Skeletal muscle cell (primary cell): ENCODE data around the gene TRUB1.

Experiments
- DNase-seq: peaks from one replicate; pipeline ENCODE4 v3.0.0-alpha.2; 2010; ENCODE audit warnings: low read depth
- H3K4me3 ChIP-seq: 2 replicates; pipeline ENCODE4 v1.5.1; 2011; ENCODE audit warnings: low read depth, mild to moderate bottlenecking, control low read depth, low read length, moderate library complexity

Gene TRUB1

DNA sequence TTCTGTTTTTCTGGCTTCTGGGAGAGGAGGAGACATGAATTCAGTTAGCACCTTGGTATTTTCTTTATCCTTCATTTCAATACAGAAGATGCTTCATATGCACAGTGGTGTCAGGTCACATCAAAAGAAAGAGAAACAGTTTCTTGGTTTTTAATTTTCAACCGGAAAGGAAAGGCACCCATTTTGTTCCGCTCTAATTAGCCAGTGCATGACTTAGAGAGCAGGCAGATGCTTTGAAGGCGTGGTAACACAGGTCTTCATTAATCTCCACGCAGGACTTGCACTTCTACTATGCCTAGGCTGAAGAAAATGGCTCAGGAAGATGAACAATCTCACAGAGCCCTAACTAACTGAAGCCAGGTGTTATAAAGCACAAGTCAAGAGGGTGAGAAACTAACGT lies 84.7 kb downstream of the TRUB1 start:
- H3K4me3 ChIP-seq = no peak overlapping the region
- no peak for DNase-seq

DNA sequence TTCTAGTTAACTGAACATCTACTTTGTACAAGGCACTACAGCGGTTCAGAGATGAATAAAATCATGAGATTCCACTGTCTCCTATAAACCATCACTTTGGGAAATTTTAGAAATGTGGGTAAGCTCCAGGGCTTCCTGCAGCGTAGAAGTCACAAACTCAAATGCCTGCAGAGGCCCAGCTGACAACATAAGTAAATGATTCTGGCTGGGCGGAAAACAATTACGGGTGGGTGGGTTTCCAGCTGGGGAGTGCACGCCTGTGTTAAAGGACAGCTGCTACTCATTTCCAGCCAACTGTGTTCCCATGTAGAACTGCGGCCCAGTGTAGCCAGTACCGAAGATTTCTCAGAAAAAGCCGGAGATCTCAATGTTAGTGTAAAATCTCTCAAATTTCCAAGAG lies 85.7 kb downstream of the TRUB1 start:
- H3K4me3 ChIP-seq = no peak overlapping the region
- no peak for DNase-seq

DNA sequence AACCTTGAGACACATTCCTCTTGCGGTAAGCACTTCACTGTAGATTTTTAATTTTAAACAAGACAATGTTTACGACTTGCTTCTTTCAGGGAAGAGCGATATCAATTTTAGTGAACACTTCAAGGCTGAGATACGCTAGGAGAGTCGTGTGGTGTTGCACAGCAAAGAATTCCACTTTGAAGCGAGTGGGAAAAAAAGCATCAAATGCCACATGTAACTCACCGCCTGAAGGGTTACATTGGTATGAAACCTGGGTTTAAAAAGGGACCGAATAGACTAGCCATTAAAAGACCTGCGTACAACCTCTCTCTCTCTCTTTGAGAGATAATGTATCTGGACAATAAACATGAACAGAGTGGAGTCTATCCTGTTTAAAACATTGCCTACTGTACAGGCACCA lies 86.4 kb downstream of the TRUB1 start:
- DNase-seq = no peak
- no peak overlapping the region for H3K4me3 ChIP-seq

- DNase-seq = no peak
Measured at GRCh38 chr10:115026056-115026745, 88.2 kb downstream of the TRUB1 start.

GRCh38 chr10:115026746-115027140 lies 88.7 kb downstream of the TRUB1 start:
- H3K4me3 ChIP-seq = no peak overlapping the region
- DNase-seq = no peak

More at GRCh38 chr10:115026056-115026745, 88.2 kb downstream of the TRUB1 start:
- no peak overlapping the region for H3K4me3 ChIP-seq
